NOMO-1 treated with dmso at 0.1 percent for 144 hours (cell line): ENCODE results near the gene LOXHD1.

Source experiments
- DNase-seq: peaks from one replicate; lab custom pipeline; 2025; ENCODE audit not compliant: unreplicated experiment; lab: John Stamatoyannopoulos, UW

LOXHD1 gene

DNA sequence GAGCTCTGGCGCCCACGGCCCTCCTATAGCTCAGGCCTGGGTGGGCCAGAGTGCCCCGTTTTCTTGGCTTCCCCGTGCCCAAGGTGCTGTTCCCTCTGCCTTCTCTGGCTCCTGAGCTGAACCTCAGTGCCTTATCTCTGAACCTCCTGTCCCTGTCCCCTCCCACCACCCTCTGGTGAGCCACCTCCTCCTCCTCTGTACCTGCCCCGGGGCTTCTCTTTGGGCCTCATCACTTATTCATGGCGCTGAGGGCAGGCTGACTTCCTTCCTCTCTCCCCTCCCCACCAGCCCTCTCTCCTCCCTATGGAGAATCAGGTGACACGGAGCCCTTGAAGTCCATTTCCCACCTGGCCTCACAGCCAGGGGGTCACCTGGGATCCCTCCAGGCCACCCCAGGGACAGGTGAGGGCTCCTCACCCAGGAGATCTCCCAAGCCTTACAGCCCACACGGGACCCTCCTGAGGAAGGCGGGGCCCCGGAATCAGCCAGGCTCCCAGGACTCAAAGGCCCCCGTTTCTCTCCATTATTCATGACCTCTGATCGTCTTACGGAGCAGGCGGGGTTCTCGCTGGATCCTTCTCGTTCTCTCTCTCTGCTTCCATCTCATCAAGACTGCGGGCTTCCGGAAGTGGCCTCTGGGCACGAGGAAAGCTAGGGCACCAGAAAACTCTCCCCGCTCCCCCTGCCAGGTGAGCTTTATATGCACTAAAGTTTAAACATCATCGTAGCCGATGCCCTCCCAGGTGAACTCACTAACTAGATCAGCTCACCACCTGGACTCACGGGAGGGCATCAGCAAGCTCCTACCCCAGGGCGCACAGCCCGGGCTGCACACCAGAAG is at the start of gene LOXHD1:
Gene LOXHD1, minus strand, starts transcription at position 106 of the 841 bp plus-strand sequence. CDS start 187 bp downstream, outside the sequence.
- DNase-seq, result no peak

GRCh38 chr18:46705521-46705920 is 48.5 kb upstream of the LOXHD1 start:
- no peak for DNase-seq

DNA sequence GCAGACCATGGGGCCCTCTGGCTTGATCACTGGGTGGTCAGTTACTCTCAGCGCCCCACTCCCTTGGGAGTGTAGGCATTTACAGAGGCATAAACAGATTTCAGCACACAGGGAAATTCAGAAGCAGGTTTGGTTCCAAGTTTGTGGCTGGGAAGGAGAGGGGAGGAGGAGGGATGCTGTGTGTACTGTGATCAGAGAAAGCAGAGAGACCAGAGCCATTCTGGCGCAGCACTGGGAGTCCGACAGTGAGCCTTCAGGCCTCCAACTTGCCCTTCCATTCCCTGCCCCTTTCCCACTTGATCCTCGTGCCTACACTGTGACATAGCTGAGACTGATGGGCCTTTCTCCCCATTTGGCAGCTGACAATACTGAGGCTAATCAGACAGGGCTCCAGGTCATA is 47.8 kb upstream of the LOXHD1 start:
- DNase-seq, result no peak

- no peak for DNase-seq
Measured at GRCh38 chr18:46704189-46704588, 47.2 kb upstream of the LOXHD1 start.

DNA sequence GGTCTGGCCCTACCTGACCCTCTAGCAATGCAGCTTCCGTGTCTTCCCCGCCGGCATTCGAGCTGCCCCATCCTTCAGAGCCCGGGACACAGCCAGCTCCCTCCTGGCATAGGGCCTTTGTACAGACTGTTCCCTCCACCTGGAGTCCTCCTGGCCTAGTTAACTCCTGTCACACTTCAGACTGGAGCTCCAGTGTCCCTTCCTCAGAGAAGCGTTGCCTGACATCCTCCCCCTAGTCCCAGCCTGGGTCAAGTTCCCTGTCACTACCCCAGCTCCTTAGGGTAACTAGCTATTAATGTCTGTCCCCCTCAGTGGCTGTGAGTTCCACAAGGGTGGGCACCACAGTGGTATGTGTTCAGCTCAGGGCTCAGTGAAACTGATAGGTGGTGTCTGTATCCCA is 45.5 kb upstream of the LOXHD1 start:
- no peak for DNase-seq

- no peak for DNase-seq
Measured at GRCh38 chr18:46700066-46700824, 43.2 kb upstream of the LOXHD1 start.

DNA sequence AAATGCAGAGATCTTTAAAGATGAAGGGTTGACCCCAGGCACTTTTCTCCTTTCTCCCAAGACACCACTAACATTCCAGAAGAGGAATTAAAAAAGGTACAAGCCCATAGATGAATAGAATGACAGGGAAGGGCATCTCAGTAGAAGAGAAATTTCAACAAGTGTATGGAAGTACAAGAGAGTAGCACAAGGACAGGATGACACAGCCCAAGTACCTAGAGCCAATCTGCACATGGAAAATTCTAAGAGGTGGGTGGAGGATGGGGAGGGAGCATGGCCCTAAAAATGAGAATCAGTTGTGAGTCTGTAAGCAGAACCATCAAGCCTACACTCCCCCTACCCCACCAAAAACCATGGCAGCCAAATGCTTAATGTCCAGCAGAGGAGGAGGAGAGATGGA is 39.7 kb upstream of the LOXHD1 start:
- no peak for DNase-seq

GRCh38 chr18:46696268-46696667 is 39.2 kb upstream of the LOXHD1 start:
- no peak for DNase-seq

GRCh38 chr18:46693996-46694395 is 37.0 kb upstream of the LOXHD1 start:
- DNase-seq, result no peak

DNA sequence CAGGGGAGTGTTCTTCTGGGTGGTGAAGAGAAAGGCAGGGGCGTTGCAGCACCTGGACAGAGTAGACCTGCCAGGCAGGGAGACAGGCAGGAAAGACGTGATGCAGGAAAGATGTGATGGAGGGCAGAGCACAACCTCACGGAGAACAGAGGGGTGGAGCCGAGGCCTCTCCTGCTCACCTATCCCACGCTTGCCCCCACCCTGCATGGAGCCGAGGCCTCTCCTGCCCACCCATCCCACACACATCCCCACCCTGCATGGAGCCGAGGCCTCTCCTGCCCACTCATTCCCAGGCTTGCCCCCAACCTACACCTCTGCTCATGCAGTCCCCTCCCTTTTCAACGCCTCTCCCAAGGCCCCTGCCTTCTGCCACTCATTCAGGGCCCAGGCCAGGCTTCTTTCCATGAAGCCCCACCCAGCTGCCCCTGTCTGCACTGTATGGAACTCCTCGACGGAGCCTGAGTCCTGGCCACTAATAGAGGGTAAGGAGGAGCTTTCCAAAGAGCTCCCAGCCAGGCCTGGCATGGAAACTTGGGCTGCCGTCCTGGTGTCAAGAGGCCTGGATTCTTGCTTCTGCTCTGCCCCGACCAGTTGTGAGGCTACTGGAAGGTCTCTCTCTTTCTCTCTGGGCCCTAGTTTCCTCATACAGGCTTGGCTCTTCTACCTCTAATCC is 32.0 kb upstream of the LOXHD1 start:
- DNase-seq, result no peak

GRCh38 chr18:46686186-46686585 is 29.2 kb upstream of the LOXHD1 start:
- DNase-seq, result no peak

DNA sequence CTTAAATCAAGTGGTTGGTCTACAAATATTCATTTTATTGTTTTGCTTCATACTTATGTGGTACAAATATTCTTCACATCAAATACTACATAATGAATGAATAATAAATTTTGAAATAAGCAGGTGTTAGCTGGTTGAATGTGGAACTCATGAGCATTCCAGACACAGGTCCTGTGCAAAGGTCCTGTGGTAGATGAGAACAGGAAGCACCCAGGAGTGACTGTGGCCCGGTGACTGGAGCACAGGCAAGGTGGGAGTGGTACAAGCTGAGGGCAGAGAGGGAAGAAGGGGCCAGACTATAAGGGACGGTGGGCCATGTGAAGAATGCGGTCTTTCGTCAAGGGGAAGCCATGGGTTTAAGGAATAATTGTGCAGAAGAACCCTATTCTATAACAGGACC is 26.2 kb upstream of the LOXHD1 start:
- no peak for DNase-seq

DNA sequence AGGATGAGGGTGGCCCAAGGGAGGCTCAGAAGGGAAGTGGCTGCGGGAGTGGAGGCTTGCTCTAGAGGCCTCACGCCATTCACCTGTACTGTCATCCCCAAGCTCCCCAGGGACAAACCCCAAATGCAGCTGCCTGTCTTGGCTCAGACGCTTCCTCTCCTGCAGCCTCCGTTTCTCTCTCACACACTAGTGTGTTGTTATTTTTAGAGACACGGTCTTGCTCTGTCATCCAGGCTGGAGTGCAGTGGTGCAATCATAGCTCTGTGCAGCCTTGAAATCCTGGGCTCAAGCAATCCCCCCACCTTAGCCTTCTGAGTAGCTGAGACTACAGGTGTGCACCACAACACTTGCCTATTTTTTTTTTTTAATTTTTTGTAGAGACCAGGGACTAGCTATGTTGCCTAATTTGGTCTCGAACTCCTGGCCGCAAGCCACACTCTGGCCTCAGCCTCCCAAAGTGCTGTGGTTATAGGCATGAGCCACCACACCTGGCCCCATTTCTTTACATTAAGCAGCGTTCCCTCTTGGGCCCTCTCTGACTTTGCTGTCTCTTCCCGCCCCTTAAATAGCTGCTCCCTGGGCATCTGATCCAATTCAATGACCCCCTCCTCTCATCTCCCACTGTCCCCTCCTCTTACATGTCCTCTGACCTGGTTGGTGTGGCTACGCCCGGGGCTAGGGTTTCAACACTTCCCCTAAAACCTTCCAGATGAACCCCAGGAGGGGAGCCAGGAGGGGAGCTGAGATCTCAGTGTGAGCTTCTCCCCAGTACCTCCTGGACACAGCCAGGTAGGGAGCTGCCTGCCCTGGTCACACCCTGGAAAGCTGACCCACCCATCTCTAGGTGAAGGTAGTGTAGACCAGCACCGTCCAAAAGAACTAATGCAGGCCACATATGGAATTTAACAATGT is 24.0 kb upstream of the LOXHD1 start:
- no peak for DNase-seq

DNA sequence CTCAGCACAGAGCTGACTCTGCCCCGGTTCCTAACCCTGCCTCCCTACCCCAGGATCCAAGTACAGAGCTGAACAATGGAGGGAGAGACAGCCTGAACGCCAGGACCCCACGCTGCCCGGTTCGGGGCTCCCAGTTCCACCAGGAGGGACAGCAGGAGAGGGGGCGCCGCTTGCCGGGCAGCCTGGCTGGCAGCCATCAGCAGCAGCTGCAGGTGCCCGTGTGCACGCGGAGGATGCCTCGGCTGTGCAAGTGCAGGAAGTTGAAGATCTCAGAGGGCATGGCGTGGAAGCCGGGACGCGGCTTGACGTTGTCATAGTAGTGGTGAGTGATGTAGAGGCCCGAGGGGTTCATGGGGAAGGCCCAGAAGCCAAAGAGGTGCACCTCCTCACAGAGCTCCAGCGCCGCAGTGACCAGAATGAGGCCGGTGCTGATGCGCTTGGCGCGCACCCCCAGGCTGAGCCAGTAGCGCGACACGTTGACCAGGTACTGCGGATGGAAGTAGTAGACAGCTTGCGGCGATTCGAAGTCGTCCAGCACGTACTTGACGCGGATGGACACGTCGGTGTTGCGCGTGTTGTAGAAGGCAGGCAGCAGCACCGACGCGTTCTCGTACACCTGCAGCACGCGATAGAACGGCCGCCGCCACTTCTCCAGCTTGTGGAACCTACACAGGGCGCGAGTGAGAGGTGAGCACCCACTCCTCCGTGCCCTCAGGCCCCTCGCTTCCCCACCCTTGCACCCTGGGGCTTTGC is 23.0 kb upstream of the LOXHD1 start:
- no peak for DNase-seq

DNA sequence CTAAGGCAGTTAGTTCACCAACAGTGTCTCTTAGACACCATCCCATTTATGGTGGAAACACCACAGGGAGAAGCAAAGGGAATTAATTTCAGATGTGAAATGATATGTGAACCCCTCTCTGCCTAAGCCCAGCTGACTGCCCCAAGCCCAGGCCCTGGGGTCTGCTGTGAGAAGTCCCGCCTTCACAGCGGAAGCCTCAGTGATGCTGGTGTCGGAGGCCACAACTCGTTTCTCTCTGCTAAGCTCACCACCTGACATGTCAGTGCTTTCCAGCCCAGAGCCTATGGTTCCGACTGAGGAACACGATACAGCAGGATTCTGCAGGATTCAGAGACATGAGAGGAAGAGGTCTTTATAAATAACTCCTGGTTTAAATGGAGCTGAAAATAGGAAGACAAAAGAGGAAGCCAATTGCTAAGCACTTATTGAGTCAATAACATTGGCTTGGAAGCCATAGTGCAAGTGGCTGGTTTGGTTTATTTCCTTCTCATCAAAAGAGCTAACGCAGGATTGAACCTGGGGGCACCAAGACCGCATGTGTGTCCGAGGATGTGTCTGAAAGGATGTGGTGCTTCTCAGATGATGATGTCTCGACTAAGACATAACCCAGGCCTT is 21.9 kb upstream of the LOXHD1 start:
- DNase-seq, result peak; percentile 15

- DNase-seq, result no peak
Measured at GRCh38 chr18:46678041-46678440, 21.0 kb upstream of the LOXHD1 start.

GRCh38 chr18:46677611-46678010 is 20.6 kb upstream of the LOXHD1 start:
- no peak for DNase-seq

DNA sequence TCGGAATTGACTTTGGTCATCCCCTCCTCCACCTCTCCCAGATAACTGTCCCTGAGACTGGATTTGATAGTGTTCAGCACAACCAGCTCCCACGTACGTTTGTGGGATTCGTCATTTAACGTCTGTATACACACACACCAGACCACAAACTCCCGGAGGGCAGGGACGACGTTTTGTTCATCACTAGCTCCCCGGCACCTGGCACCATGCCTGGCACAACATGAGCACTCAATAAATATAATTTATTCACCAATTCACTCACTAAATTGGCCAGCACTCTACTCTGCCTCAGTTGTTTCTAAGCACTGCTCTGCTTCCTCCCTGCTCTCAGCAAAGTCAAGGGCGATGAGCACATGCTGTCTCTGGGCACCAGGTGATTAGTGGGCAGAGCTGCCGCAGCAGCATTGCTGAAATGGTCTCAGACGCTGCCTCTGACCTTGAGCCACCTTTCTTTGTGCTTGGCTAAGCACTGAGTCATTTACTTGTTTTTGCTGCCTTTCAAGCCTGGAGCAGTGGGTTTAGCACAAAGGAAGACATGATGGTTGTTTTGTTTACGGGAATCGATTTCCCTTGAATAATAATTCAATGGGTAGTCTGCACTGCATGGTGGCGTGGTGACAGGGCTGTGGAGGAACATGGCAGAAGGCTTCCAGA is 19.3 kb upstream of the LOXHD1 start:
- DNase-seq, result no peak

DNA sequence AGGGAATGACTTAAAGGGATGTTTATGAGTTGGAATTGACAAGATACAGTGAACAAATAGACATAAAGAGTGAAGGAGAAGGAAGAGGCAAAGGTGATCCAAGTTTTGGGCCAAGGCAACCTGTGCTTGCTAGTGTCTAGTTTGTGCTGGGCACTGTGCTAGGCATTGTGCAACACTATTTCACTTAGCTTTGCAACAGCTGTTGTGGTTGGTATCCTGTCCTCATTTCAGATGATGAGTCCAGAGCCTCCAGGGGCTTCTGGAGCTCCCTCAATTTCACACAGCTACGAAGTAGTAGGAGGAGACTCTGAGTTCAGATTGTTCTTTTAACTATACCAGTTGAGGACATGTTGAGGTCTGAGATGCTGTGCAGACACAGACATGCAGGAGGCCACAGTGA is 18.1 kb upstream of the LOXHD1 start:
- DNase-seq, result no peak
